NCI-H128 (cell line): Measurements from ENCODE around the gene SAMSN1.

Experiments used
- DNase-seq: peaks from one replicate; lab custom pipeline; 2025; ENCODE audit not compliant: unreplicated experiment; lab: John Stamatoyannopoulos, UW

Gene SAMSN1

DNA sequence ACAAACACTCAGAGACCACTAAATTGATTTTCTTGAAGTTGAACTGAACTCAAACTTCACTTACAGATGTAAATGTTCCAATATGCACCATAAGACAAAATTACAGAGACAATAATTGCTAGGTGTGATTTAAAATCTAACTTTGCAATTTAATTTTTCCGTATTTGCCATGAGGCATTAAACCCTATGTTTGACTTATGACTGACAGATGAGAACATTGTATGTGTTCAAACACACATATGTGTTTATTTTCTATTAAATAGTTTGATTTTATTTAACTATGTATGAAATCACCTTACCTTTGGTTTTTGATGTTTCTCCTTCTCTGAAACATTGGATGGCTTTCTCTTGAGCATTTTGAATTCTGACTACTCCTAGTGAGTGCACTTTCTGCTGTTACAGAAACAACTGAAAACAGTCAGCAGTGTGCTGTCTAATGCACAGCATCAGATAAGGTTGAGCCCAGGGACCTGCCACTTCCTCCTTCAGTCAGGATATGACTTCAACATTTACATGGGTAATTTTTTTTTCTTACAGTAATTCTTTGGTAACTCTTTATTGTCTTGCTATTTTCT lies at the start of gene SAMSN1:
TSS of gene SAMSN1 (minus strand) at position 410 of the 575 bp plus-strand sequence. CDS start at position 356, 54 bp downstream.
- DNase-seq: no peak

DNA sequence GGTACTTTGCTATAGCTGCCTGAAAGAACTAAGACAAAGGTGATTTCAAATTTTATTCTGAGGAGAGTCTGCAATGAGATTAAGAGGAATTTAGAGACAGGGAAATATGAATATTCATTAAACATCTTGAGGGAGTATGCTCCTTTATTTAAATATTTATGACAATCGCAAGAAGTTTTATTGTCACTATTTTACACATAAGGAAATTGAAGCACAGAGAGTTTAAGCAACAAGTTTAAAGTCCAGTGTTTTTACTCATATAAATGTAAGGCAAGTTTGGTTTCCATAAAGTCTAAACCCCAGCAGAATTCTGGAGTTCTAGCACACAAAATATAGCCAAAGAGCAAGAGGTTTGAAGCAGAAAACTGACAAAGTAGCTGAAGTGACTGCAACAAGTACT lies 49.3 kb upstream of the SAMSN1 start:
- DNase-seq: no peak

DNA sequence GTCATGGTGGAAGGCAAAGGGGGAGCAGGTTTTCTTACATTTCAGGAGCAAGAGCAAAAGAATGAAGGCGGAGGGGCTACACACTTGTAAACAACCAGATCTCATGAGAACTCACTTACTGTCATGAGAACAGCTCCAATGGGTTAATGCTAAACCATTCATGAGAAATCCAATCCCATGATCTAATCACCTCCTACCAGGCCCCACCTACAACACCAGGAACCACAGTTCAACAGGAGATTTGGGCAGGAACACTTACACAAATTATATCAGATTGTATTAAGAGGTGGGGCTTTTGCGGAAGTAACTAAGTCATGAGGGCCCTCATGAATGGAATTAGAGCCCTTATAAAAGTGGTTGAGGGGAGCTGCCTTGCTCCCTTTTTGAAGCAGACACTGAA lies 48.9 kb upstream of the SAMSN1 start:
- no peak for DNase-seq

DNA sequence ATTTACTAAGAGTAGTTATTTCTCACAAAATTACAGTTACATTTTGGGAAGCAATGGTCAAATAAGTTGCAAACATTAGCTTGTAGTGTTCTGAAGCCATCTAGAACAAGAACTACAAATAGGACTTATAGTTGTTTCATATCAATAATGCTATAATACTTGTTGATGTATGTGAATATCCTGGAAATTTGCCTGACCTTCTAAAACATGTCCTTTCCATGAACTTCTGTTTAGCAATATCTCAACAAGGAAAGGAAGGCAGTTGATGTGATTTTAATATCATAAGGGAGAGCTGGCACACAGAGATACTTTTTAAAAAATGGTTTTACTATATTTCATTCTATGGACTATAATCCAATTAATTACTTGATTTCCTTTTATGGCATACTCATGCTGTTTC lies 47.1 kb upstream of the SAMSN1 start:
- DNase-seq: no peak

DNA sequence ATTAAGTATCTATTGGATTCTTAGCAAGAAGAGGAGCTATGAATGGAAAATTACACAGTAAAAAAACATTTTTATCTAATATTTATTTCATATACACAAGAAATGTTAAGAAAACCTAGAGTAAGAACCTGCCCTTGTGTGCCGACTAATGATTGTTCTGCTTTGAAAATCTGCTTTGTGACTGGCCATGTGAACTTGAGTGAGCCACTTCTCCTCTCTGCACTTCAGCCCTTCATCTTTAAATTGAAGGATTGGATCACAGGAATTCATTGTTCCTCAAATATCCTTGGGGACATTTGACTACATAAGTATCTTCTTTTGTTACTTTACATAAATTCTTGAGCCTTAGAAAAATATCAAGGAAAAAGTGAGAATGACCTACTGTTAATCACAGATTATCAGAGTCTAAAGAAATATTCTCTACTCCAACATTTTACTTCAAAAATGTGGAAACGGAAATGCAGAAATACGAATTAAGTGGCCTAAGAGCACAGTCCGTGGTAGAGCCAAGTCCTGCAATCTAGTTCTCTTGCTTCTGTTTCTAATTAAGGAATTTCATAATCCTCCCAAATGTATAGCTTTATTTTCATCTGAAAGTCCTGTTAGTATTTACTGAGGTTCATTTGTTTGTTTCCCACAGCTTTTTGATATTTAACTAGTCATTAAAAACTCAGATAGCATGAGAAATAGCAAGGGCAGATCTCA lies 46.3 kb upstream of the SAMSN1 start:
- no peak for DNase-seq

DNA sequence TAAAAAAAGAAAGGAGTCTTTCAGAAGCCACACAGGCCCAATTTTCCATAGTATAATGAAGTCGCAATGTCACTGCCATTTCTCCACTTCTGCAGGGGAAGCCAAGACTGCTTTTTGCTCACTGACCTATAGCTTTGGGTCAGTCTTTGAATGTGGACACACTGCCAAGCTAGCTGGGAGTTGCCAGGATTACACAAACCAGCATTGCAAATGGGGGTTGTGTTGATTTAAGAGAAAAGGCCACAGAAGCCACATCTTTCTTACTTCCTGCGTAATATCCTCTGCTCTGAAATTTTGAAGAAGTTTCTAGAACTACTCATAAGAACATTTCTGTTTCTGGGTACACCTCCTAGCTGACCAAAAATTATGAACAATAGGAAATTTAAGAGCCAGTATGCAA lies 45.8 kb upstream of the SAMSN1 start:
- DNase-seq: no peak

DNA sequence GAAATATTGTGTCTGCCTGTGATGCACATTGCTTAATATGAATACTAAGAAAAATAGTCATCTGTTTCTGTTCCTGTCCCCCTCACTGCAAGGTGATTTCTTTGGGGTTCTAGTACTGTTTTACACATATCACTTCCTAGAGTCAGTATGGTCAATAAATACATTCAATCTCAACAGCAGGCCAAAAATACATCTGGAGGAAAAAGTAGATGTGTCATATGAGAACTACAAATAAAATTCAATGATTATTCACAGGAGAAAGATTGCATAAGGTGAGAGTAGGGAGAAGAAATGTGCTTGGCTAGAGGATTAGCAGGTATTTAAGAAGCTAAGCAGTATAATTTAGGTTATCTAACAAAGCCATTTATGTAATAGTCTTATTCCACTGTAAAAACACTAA lies 45.3 kb upstream of the SAMSN1 start:
- DNase-seq: no peak

DNA sequence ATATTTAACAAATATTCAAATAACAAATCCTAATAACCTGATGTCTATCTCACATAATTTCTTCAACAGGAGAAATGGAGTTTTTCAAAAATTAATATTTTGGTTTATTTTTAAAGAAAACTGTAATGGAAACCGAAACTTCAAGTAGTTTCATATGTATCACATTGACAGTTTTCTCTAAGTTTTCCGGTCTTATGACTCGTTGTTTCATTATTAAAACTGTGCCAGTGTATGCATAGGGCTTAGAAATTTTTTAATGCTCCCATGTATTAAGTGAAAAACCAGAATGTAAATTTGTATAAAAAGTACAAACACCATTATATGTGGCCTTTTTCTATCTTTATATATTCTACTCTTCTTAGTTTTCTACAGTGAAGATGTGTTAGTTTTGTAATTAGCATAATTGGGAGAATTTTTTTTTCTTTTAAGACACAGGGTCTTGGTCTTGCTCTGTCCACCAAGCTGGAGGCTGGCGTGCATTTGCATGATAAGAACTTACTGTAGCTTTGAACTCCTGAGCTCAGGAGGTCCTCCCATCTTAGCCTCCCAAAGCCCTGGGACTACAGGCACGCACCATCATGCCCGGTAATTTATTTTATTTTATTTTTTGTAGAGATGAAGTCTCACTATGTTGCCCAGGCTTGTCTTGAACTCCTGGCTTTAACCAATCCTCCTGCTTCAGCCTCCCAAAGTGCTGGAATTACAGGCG lies 43.9 kb upstream of the SAMSN1 start:
- DNase-seq: no peak

DNA sequence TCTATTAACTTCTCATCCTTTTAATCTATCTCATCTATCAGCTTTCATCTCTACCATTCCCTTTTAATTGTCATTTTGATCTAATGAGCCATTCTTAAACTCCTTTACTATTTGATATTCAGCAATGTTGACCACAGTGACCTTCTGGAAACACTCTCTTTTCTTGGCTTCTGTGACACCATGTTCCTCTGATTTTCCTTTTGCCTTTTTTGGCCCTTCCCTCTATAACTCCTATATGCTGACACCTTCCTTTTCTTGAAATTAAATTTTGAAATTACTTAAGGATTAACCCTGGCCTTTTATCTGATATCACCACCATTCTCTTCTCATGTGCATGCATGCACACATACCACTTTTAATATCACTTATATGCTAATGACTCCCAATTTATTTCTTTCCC lies 41.2 kb upstream of the SAMSN1 start:
- no peak for DNase-seq

DNA sequence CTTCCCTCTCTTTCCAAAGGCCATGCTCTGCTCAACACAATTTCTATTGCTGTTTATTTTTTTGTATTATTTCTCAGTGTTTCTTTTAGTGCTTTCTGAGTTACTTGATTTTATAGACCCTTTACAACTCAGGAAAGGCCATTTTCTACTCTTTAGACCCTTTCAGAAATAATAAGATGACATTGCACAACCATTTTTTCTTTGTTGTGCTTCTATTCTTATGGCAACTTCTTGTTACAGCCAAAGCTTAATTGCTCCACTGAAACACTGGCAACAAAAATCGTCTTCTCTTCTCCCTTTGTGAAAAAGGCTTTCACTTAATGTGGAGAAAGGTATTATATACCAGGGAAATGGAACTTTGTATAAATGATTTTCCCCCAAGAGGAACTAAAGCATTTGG lies 39.0 kb upstream of the SAMSN1 start:
- DNase-seq: no peak

DNA sequence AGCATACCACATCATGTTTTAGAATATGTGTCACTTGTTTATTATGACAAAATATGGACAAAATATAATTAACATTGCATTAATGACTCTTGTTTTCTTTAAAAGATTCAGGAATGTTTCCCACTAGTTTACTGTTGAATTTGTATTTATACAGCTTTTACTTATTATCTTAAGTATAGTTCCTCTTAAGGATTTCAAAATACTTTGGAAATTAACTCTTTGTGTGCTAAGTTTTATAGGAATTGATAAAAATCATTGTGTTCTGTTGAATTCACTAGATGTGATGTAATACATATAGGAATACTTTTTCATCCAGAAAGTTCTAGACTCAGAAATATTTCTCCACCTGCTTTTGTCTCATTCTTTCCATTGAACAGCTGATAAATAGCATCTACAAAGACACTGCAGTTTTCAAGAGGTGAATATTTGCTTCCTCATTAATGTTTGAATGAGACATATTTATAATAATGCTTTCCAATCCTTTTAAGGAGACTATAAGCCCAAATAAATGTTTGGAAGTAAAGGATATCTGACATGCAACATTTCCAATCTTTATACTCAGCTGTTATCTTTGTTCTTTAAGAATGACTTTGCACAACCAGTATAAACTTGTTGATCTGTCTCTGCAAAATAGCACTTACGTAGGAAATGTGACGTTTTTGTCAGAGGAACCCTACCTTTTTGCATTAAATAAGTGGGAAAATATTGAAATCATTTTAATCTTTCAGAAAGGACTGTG lies 38.4 kb upstream of the SAMSN1 start:
- no peak for DNase-seq

DNA sequence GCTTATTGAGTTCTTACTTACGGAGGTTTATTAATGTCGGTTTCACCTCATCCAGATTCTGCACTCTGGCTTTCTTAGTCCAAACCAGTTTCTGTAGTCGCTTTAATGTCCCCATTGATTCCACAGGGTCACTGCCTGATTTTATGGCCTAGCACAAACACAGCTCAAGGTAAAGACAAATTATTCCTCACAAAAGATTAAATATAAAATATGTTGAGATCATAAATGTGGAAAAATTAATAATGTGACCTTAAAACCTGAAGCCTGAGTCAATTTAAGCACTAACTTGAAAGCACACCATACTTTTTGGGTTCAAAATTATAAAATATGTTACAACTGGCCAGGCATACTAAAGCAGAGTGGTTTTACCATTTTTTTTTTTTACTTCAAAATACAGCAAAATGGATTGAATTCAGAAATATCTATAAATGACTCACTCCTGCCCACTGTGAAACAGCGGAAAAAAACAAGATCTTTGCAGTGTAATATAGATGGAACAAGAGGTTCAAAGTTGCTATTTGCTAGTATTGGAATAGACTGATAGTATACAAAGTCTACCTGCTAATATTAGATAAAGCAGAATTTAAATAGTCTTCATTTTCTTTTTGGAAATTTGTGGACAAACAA lies 37.6 kb upstream of the SAMSN1 start:
- no peak for DNase-seq

DNA sequence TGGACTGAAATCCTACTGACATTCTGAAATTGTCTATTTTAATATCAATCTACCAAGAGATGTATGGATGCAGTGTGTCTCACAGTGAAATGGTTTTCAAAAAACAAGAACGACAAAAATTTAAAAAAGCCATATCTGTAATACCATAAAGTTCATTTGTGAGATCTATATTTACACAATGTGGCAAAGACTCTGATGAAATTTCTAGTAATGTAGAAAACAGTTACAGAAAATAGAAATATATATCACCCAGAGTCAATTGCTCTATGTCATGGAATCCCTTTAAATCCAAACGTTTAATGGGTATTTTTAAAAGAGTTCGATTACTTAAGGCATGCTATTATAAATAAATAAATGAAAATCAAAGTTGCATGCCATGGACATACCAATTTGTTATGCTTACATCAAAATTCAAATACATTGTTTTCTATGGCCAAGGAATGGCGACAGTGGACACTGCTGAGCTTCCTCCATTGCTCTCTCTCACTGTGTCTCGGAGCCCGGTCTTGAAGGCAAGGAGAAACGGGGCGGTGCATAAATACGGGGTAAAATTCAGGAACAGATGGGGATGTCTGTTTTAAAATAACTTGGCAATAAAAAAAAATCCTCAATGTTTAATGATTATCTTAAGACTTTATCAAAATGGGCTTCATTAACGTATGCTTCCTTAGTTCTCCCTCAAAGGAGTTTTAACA lies 37.0 kb upstream of the SAMSN1 start:
- no peak for DNase-seq

DNA sequence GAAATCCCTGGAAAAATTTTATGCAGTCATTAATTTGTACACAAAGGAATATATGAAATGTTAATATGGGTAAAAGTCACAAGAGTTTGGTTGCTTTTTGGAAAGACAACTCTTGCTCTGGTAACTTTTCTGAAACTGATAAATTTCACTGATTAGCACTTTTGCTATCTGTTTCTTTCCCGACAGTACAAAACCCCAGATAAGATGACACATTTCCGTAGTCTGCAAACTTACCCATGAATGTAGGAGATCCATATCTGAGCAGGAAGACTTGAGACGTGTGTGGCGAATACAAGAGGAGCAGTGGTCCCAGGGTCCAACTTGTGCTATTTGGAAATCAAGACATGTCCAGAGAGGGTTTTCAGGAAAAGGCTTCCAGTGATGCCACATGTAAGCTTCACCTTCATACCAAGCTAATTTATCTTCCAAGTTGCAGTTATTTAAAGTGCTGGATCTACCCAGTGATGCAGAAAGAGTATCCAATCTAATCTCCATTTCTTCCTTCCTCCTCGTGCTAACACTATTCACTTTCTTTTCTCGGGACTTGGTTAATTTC lies 35.9 kb upstream of the SAMSN1 start:
- DNase-seq: no peak

DNA sequence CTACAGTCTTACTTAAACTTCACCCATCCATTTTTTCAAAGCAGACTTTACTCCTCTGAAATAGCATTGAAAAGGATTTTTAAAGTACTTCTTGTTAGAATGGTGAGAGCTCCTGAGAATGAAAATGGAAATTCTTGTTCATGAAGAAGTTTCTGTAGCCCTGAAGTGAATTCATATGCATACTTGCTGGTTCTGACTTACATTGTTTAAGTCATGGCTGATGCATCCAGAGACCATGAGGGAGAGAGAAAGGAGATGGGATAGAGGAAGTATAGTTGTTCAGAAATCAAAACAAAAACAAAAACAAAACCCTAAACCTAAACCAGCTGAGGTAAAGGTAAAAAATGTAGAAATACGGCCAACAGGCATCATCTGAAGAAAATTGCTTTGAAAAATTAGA lies 27.1 kb upstream of the SAMSN1 start:
- no peak for DNase-seq

DNA sequence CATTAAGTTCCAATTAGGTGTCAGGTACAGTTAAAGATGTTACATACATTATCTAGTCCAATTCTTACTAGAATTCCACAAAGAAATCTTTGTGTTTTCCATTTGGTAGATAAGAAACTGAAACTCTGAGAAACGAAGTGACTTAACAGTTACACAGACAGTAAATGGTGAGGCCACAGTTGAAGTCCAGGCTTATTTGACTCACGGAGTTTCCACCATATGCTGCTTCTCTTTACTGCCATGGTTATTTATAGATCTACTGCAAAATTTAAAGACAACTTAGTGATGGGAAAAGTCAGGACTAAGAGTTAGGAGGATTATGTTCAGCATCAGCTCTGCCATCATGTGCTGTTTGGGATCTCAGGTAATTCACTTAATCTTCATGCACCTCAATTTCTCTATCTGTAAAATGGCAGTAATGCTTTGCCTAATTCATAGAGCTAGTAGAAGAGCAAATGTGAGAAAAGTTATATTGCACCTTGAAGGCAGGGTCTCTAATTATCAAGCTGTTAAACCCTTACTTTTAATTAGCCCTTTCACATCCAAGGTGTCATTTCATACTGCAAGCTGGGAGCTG lies 26.2 kb upstream of the SAMSN1 start:
- DNase-seq: no peak

DNA sequence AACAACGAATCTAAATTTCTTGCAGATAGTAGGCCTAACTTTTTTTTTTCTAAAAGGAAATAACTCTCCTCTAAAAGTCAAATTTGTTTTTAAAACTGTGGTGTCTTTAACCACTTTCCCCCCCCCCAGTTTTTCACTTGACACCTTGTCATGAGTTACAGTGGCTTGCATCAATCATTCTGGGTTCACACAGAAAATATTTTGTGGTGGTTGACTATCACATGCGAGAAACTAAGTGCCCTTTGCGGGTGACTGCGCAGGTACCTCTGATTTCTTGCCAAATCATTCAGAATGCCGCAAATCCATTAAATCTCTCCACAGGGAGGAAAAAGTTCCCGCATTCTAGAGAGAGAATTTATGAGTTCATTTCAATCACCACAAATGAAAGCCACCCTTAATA lies 23.8 kb upstream of the SAMSN1 start:
- no peak for DNase-seq

DNA sequence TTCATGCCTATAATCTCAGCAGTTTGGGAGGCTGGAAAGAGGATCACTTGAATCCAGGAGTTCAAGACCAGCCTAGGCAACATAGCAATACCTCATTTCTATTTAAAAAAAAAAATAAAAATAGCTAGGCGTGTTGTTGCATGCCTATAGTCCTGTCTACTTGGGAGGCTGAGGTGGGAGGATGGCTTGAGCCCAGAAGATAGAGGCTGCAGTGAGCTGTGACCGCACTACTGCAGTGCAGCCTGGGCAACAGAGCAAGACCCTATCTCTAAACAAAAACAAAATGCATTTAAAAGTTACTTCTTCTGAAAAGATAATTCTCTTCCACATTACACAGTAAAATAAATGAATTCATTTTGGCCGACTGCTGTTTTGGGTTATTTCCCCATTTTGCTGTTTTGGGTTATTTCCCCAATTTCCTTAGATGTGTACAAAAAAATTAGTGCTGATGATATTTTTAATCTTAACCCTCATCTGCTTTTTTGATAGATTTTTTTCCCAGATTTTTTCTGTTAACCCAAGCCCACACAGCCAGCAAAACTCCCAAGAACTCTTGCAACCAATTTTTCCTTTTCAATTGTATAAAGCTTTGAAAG lies 23.0 kb upstream of the SAMSN1 start:
- no peak for DNase-seq
